NCI-H82 treated with DMSO at 0.1 percent for 48 hours (cell line): Measurements from ENCODE around the gene AGPAT2.
"Not testable (repeated sequence)": the region's sequence is repeated elsewhere in the genome, so short reads cannot be mapped to it uniquely, and the experiment has no call there.

Experiments
- DNase-seq: peaks from one replicate; lab custom pipeline; 2025; ENCODE audit not compliant: unreplicated experiment; lab: John Stamatoyannopoulos, UW

The AGPAT2 gene

GRCh38 chr9:136720898-136721338, 33.7 kb upstream of the AGPAT2 start:
- DNase-seq: no peak

- no peak for DNase-seq
Observed at GRCh38 chr9:136720251-136720897, 33.1 kb upstream of the AGPAT2 start.

- DNase-seq: no peak
Observed at GRCh38 chr9:136719195-136719880, 32.1 kb upstream of the AGPAT2 start.

DNA sequence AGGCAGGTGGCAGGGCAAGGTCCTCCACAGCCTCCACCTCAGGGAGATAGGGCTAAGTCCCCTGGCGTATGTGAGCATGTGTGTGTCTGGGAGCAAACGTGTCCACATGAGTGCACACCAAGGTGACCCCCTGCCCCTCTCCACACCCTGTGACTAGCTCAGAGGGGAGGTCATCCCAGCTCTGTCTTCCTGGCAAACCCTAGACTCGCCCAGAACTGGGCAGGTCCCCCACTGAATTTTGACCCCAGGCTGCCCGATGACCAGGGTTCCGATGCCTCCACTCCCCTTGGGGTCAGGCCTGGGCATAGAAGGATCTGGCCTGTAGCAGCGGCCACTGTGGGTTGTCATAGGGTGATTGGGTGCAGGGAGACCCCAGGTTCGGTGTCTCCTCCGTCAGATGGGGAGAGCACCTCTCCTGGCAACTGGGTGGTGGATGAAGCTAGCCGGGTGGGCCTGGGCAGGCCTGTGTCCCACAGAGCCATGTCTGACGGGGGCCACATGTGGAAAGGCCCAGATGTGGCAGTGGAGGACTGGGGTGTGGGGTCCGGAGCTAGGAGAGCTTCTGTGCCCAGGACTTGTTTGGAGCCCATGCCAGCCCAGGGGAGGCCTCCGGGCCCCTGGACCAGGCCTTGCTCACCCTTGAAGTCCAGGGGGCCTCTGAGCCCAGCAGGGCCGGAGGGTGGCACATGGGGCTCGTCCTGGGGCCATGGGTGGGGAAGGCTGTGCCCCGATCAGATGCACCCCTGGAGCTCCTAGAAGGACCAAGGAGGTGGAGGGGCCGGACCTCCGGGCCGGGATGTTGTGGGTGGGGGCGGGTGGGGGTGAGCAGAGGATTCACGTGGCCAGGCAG, 31.3 kb upstream of the AGPAT2 start:
- no peak for DNase-seq

- no peak for DNase-seq
Observed at GRCh38 chr9:136717399-136717798, 30.1 kb upstream of the AGPAT2 start.

DNA sequence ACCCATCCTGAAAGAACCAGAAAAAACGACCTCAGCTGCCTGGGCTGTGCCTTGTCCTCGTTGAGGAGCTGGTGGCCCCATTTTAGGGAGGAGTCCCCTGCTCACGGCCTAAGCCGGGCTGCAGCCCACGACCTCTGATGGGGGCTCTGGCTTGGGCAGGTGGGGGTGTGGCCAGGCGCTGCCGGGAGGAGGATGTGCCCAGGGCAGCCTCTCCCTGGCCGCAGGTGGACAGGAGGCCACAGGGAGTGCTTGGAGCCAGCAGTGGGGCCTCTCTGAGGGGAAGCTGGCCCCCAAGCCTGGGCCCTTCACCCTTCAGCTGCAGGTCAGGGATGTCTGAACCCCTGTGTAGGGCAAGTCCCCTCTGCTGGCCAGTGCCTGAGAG, 27.6 kb upstream of the AGPAT2 start:
- DNase-seq: no peak

DNA sequence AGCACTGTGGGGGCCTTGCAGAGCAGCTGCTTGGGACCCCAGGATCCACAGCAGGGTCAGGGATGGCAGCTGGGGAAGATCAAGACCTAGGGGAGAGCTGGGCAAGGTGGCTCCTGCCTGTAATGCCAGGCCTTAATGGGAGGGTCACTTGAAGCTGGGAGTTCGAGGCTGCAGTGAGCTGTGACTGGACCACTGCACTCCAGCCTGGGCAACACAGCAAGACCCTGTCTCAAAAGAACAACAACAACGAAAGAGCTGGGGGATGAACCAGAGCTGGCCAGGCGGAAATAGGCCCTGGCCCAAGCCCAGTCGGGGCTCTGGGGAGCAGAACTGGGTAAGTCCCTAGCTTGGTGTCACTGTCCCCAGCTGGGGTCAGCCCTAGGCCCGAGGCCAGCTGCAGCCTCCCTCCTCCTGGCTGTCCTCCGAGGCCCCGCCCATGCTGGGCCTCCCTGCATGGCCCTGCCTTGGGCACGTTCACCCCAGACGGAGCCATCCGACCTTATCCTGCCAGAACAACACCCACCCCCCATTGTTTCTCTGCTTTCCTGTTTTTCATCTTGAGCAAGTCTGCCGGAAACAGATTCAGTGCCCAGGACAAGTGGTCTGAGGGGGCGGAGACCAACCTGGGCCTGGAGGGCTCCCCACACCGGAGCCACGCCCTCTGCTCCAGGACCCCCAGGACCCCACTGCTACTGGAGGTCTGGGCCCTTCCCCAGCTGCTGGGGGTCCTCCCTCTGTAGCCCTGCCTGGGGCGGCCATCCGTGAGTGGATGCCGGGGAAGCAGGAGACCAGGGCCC, 27.0 kb upstream of the AGPAT2 start:
- DNase-seq: no peak

DNA sequence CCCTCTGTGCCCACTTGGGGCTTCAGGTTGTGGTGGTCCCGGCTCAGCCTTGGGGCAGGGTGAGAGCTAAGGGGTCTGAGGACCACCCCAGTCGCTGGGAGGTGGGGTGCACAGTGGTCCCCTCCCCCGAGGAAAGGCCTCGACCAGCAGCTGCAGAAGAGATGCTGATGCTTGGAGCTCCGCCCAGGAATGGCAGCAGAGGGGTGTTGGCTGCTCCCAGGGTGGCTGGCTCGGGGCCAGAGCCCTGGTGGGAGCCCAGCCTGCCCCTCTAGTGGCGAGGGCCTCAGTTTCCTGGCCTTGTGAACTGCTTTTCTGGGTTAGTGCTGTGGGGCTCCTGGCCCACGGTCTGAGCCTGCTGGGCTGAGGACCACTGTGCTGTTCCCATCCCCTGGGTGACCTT, 26.3 kb upstream of the AGPAT2 start:
- DNase-seq: no peak

DNA sequence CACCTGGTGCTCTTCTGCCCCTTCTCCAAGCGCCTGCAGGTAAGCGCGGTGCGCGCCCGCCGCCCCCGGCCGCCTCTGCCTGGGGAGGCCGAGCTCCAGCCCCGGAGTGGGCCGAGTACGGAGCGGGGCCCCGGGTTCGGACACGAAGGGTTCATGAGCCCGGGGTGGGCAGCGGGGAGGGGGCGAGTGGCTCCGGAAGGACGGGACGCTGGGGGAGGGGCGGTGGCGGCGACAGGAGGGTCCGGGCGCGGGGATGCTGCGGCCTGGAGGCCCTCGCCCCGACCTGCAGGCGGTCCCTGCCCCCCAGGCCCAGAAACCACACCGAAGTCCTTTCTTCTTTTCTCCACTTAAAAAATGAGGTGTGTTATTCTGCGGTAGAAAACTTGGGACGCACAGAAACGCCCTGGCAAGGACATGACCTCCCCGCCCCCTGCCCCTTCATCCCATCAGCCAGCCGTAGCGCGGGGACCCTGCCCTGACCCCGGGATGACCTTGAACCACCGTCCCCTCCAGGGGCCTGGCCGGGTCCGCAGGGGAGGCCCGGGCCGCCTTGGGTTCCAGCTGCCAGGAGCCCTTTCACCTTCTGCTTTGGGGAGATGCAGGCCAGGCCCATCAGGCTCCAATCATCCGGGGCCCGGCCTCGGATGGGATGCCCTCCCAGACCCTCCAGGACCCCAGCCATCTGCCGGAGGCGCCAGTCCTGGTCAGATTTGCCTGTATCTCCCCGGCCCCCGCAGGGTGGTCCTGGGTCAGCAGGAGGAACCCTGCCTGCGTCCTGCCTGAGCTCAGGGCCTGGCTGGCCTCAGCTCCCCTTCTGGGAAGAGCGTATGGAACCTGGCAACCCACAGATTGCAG, 25.7 kb upstream of the AGPAT2 start:
- DNase-seq: no peak

DNA sequence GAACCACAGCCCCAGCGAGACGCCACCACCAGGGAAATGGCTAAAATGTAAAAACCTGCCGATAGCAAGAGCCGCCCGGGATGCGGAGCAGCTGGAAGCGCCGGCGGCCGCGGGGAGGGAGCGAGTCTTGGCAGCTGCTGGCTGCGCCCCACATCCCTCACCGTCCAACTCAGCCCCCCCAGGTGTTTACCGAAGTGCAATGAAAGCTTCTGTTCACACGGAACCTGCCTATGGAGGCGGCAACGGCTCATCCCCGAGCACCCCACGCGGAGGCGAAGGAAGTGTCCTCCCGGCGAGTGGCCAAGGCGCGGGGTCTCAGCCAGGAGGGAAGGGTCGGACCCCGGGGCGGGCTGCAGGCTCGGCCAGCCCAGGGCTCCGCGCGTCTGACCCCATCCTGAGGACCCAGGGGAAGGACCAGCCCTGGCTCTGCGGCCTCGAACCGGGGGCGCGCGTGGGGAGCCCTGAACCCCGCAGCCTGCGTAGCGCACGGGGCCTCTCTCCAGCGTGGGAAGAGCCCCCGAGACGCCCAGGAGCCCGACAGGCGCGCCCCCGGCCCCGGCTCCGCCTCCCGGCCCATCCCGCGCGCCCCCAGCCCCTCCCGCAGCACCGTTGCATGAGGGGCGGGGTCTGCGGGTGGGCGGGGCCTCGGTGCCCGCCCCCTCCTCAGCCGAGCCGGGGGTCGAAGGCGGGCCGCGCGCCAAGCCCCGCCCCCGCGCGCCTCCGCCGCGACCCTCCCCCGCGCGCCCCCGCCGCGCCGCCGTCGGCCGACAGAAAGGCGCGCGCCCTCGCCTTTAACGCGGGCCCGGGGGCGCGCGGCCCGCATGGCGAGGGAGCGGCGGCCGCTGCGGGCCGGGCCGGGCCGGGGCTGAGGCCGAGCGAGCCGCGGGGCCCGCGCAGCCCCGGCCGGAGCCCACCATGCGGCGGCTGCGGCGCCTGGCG, 24.8 kb upstream of the AGPAT2 start, which contains the start of gene DIPK1B:
Gene DIPK1B, plus strand, starts transcription at position 822 of the 939 bp plus-strand sequence. Its CDS starts 94 bp downstream, at position 916.
- no peak for DNase-seq

DNA sequence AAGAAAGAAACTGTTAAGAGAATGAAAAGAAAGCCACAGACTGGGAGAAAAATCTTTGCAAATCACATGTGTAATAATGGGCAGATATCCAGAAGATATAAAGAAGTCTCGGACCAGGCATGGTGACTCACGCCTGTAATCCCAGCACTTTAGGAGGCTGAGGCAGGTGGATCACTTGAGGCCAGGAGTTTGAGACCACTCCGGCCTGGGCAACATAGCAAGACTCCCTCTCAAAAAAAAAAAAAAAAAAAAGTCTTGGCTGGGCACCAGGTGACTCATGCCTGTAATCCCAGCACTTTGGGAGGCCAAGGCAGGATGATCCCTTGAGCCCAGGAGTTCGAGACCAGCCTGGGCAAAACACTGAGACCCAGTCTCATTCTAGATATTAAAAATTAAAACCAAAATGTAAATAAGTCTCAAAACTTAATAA, 24.0 kb upstream of the AGPAT2 start:
- not testable (repeated sequence) for DNase-seq

- DNase-seq: no peak
Observed at GRCh38 chr9:136710543-136710942, 23.3 kb upstream of the AGPAT2 start.

GRCh38 chr9:136709454-136710109, 22.3 kb upstream of the AGPAT2 start:
- DNase-seq: no peak

- no peak for DNase-seq
Observed at GRCh38 chr9:136707849-136708517, 20.7 kb upstream of the AGPAT2 start.

GRCh38 chr9:136707011-136707410, 19.8 kb upstream of the AGPAT2 start:
- no peak for DNase-seq

GRCh38 chr9:136705564-136705963, 18.3 kb upstream of the AGPAT2 start:
- no peak for DNase-seq

- DNase-seq: not testable (repeated sequence)
Observed at GRCh38 chr9:136704741-136705140, 17.5 kb upstream of the AGPAT2 start.
